GM23338 (cell line): ENCODE measurements around the gene TMEM236.

Experiments used
- POLR2AphosphoS5 ChIP-seq: IDR thresholded peaks from 2 replicates; pipeline ENCODE4 v1.6.1; 2016; ENCODE audit warnings: antibody characterized with exemption, low read depth
- TF ChIP-seq, protein P1 (sequence below), 2 experiments: fragments of 200-600 bp in 1 of 2; sonication (generic) in 1 of 2; conservative IDR thresholded peaks; 2 replicates each; pipeline versions ENCODE4 v1.5.1 to v1.6.1; 2016 to 2017; ENCODE audit warnings: antibody characterized with exemption in 2 of 2, low read depth in 2 of 2, mild to moderate bottlenecking in 2 of 2, moderate library complexity in 1 of 2

DNA sequence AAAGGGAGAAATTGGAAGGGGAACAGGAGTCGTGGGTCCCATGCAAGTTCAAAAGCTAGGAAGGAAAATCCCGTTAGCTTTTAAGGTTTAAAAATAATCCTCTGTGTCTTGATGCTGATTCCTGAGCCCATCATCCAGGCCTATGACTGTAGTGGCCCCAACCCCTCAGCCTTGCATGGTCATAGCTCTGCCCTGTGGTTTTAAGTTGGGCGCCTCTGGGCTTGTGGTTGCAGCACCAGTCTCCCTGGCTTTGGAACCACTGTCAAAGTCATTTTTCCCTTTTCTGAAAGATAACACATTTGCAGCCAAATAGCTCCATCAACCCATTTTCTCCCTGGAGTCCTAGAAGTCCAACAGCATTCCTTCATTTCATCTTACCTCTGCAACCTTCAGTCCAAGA is 13.6 kb downstream of the TMEM236 start:
- TF ChIP-seq, protein P1, sequence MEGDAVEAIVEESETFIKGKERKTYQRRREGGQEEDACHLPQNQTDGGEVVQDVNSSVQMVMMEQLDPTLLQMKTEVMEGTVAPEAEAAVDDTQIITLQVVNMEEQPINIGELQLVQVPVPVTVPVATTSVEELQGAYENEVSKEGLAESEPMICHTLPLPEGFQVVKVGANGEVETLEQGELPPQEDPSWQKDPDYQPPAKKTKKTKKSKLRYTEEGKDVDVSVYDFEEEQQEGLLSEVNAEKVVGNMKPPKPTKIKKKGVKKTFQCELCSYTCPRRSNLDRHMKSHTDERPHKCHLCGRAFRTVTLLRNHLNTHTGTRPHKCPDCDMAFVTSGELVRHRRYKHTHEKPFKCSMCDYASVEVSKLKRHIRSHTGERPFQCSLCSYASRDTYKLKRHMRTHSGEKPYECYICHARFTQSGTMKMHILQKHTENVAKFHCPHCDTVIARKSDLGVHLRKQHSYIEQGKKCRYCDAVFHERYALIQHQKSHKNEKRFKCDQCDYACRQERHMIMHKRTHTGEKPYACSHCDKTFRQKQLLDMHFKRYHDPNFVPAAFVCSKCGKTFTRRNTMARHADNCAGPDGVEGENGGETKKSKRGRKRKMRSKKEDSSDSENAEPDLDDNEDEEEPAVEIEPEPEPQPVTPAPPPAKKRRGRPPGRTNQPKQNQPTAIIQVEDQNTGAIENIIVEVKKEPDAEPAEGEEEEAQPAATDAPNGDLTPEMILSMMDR (conservative IDR thresholded peaks at IDR 0.05; ENCODE audit: low read depth in 2 of 2) = no peak
- no peak for TF ChIP-seq POLR2AphosphoS5
